GM21619 (cell line): ENCODE results near the gene SLC25A23.
"Not testable (repeated sequence)": the region's sequence is repeated elsewhere in the genome, so short reads cannot be mapped to it uniquely, and the experiment has no call there.

Source experiments
- ATAC-seq: cut with Tn5 transposase; IDR thresholded peaks from one replicate; pipeline ENCODE4 v1.9.1; 2021; ENCODE audit not compliant: unreplicated experiment

Gene SLC25A23

DNA sequence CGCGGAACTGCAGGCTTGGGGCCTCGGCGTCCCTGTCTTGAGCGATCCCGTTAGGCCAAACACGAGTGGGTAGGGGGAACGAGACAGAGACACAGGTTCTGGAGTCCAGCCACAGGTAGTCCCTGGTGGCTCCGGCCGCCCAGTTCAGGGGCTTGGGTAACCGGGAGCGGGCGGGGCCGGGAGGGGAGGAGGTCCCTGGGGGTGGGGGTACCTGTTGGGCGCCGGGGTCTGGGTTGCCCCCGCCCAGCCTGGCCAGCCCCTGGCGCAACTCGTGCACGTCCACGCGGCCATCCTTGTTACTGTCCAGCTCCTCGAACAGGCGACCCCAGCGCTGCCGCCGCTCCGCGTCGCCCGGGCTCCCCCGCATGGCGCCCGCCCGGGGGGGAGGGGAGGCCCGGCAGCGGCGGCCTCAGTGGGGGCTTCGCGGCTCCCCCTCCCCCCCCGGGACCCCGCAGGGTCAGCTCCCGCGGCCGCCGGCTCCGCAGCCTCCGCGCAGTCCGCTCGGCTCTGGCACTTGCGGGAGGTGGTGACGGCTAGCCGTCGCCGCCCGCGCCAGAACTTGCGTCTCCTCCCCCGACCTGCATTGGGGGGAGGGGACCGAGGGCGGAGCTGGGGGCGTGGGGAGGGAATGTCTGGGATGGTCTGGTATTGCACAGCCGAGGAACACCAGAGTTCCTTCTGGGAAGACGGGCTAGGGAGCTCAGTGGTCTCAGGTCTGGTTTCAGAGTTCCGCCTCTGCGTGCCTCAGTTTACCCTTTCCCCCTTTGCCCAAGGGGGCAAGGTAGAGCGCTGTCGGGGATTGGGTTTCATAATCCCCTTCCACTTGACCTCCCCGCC lies at the start of gene SLC25A23:
Gene SLC25A23, minus strand, starts transcription at position 531 of the 837 bp plus-strand sequence. Its CDS starts 164 bp downstream, at position 367.
- peak; percentile 16 for ATAC-seq

DNA sequence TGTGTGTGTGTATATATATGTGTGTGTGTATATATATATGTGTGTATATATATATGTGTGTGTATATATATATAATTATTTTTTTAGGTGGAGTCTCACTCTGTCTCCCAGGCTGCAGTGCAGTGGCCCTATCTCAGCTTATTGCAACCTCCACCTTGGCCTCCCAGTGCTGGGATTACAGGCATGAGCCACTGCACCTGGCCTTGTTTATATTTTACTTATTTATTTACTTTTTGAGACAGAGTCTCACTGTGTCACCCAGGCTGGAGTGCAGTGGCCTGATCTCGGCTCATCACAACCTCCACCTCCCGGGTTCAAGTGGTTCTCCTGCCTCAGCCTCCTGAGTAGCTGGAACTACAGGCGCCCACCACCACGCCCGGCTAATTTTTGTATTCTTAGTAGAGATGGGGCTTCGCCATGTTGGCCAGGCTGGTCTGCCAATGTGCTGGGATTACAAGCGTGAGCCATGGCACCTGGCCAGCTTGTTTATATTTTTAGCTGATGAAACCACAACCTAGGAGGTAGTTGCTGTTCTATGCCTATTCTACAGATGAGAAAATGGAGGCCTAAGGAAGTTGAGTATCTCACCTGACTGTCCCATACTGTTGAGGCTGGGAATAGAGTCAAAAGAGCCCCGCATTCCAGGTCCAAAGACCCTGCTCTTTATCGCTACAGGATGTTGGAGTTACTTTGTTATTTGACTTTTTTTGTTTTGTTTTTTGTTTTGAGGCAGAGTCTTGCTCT lies 48.6 kb upstream of the SLC25A23 start:
- not testable (repeated sequence) for ATAC-seq

DNA sequence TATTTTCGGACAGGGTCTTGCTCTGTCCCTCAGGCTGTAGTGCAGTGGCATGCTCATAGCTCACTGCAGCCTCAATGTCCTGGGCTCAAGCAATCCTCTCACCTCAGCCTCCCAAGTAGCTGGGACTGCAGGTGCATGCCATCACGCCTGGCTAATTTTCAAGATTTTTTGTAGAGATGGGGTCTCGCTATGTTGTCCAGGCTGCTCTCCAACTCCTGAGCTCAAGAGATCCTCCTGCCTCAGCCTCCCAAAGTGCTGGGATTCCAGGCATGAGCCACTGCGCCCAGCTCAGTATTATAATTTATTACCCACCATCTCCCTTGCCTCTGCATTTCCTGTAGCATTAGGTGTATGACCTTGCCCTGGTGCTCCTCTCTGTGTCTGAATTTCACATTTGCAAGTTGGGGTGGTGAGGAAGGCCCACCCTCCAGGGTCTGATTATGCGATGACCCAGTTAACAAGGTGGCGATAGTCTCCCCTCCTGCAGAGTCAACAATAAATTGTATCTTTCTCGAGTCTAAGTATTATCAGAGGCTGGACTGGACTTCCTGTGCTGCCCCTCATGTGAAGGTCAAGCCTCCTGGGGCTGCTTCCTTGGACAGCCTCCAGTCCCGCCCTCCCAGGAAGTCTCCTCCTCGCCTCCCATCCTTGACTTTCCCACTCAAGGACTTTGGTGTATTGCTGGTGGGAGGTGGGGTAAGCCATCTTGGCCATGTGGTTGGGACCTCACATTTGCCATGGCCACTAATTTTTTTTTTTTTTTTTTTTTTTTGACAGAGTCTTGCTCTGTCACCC lies 44.0 kb upstream of the SLC25A23 start:
- ATAC-seq: no peak

DNA sequence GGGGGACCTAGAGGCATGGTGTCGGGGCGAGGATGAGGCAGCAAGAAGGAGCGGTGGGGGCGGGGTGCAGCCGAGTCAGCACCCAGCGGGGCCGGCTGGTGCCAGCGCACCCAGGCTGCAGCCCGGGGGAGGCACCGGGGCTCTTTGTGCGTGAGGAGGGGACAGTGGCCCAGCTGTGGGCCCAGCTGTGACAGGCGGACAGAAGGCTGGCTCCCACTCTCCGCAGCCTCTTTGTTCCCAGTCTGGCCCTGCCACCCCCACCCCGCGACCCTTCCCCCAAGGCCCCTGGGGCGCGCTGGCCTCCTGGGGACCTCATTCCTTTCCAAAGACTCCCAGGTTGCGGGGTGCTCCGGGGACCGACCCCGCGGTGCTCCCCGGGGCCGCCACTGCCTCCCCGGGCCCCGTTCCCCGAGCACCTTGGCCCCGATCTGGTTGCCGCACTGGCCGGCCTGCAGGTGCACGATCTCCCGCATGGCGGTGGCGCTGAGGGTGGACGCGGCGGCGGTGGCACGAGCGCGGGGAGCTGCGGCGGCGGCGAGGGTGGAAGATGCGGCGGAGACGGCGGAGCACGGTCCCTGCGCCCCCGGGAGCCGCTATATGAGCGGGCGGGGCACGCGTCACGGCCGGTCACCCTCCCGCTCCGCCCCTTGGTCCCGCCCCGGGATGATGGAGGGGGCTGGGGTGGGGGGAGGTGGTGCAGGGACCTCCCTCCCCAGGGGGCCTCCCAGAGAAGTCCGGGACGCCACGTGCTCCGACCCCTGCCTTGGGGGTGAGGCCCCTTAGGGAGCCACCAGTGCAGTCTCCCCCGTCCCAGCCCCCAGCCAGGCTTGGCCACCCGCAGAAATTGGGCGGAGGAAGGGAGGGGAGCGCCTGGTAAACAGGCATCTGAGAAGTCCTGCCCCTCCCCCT lies 42.4 kb upstream of the SLC25A23 start, which contains the start of gene TUBB4A:
Gene TUBB4A, minus strand, starts transcription at position 570 of the 909 bp plus-strand sequence. Its CDS starts 97 bp downstream, at position 473.
- no peak for ATAC-seq

DNA sequence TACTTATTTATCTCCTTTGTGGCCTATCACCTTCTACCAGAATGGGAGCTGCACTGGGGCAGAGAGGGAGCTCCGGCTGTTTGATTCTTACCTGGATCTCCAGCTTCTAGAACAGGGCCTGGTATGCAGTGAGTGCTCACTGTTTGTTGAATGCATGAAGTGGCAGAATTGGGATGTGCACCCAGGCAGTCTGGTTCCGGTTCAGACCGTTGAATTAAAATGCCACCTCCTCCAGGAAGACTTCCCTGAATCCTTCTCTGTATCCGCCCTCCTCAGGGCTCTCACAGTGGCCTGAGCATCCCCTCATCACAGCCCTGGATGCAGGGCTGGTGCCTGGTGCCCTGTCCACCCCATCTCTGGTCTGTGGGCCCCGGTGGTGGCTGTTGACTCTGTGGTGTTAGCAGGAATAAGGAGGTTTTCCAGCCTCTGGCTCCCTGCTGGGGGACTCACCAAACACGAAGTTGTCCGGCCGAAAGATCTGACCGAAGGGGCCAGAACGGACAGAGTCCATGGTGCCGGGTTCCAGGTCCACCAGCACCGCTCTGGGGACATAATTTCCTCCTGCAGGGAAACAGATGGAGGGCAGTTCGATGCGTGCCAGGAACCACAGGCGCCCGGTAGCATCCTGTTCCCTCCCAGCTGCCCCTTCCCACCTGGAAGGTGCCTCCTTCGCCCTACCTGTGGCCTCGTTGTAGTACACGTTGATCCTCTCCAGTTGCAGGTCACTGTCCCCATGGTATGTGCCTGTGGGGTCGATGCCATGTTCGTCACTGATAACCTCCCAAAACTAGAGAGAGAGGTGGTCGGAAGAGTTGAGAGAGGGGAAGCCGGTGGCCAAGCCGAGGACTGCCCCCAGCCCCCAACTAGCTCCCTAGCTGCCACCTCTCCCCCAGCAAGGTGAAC lies 41.5 kb upstream of the SLC25A23 start:
- ATAC-seq: no peak

DNA sequence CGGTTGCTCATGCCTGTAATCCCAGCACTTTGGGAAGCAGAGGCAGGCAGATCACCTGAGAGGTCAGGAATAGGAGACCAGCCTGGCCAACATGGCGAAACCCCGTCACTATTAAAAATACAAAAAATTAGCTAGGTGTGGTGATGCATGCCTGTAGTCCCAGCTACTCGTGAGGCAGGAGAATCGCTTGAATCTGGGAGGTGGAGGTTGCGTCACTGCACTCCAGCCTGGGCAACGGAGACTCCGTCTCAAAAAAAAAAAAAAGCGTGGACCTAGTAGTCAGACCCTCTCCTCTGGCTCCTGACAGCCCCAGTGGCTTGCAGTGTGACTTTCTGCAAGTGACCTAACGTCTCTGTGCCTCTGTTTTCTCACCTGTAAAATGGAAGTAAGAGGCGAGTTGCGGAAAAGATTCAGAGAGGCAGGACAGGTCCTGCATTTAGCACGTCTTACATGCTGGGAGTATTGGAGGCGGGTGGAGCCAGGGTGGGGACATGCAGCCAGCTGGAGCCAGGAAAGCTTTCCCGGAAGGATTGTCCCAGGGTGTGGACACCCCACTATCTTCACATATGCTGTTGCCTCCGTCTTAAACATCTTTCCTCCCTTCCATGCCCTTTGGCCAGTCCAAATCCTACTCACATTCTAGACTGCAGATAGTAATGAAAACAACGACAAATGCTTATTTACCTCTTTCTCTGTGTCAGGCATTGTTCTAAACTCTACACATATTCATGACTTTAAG lies 39.6 kb upstream of the SLC25A23 start:
- ATAC-seq: no peak

DNA sequence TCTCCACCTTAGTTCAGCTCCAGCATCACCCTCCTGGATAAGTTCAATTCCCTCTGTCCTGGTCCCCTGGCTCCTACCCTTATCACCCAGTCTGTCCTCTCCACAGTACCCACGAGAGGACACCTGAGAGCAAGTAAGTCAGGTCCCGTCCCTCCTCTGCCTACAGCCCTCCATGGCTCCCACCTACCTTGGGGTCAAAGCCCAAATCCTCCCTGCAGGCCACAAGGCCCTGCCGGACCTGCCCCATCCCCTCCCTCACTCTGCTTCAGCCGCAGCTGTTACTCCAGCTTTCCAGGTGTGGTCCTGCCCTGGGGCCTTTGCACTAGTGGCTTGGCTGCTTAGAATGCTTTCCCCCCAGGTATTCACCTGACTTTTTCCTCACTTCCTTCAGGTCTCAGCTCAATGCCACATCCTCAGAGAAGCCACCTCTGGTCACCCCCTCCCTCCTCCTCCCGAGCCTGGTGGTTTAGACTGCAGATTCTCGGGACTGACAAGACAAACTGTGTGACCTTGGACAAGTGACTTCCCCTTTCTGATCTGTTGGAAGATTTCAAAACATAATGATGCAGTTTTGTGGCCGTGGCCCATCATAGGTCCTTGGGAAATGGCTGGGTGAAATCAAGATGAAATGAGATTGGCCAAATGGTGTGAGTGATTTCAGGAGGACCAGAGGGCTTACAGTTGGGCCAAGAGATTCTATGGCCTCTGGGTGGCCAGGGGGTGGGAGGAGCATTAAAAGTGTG lies 38.9 kb upstream of the SLC25A23 start:
- ATAC-seq: no peak

DNA sequence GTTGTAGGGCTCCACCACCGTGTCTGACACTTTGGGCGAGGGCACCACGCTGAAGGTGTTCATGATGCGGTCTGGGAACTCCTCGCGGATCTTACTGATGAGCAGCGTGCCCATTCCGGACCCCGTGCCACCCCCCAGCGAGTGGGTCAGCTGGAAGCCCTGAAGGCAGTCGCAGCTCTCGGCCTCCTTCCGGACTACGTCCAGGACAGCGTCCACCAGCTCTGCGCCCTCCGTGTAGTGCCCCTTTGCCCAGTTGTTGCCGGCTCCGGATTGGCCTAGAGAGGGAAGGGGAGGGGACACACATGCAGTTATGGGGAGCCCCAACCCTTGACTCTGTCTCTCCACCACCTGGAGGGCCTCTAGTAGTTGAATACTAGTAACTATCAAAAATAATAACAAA lies 36.4 kb upstream of the SLC25A23 start:
- no peak for ATAC-seq

DNA sequence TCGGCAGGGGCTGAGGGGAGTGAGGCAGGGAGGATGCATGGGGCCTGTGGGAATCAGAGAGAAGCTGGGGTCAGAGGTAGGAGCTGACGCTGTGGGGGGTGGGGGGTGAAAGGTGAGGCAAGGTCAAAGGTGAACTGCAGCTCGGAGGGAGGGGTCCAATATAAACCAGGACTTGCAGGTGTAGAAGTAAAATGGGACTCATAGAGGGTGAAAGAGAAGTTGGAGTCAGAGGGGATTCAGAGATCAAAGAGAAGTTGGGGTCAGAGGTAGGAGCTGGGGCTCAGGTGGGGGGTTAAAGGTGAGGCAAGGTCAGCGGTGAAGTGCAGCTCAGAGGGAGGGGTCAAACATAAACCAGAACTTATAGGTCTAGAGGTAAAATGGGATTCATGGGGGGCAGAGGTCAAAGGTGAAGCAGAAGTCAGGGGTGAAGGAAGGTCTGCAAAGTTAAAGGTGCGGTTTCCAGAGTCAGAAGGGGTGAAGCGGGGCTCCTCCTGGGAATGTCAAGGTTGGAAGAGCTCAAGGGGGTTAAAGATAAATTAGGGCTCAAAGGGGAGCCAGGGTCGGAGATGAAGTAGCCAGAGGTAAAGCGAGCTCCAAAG lies 34.9 kb upstream of the SLC25A23 start:
- no peak for ATAC-seq

DNA sequence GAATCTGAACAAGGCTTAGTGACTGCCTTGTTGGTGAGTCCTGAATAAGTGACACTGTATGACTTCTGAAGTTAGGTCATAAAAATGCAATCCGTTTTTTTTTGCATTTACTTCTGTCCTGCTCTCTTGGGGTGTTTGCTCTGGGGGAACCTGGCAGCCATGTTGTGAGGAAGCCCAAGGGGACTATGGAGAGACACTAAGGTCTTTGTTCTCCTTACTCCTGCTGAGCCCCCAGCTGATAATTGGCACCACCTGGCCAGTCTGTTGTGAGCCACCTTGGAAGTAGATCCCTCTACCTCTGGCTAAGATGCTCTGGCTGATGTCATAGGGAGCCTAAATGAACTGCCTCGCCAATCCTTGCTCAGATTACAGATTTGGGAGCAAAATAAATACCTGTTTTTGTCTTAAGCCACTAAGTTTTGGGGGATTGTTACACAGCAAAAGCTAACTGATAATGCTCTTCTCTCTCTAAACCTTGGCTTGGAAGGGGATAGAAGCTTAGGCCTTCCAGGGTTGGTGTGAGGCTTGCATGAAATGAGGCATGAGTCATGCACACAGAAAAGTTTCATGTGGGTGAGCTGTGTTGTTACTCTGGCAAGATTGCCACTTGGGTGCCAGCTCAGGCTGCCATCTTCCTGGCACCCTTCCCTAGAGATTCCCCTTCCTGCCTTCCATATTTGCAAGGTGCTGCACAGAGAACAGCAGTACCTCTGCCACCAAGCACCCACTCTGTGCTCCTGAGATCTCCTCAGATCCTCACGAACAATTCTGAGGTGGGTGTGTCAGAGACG lies 32.4 kb upstream of the SLC25A23 start:
- no peak for ATAC-seq

DNA sequence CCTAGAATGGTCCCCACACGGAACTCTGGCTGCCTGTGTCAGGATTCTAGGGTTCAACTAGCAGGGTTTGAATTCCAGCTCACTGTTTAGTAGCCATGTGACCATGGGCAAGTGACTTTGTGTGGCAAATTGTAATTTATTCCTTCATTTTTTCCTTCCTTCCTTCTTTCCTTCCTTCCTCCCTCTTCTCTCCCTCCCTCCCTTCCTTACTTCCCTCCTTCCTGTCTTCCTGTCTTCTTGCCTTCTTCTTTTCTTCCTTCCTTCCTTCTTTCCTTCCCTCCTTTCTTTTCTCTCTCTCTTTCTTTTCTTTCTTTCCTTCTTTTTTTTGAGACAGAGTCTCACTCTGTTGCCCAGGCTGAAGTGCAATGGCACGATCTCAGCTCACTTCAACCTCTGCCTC lies 30.5 kb upstream of the SLC25A23 start:
- no peak for ATAC-seq

DNA sequence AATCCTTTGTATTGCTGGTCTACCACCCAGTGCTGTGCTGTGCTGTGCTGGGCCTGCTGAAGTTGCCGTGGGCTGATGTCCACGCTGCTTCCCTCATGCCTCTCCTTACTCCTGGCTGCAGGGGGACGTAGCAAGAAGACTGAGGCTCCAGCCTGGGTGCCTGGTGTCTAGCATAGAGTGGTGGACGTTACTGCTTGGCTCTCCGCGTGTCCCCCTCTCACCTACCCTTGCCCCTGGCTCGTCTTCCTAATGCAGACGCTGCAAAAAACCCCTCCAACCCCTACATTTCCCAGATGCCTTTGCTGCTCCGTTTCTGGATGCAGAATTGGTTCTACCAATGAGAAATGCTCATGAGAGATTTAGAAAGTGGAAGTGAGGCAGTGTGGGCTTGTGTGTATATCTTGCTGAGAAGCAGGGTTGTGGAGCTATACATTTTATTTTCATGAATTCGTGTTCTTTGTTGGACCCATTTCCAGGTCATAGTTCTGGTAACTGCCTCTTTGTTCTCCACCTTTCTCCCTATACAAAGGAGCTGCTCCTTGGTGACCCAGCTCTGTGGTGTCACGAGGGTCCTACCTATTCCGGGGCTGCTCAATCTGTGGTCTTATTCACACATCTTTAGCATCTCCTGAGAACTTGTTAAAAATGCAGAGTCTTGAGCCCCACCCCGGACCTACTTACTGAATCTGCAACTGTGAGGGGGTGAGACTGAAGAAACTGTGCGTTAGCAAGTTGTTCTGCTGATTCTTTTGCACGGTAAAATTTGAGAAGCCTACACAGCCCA lies 29.9 kb upstream of the SLC25A23 start:
- no peak for ATAC-seq

DNA sequence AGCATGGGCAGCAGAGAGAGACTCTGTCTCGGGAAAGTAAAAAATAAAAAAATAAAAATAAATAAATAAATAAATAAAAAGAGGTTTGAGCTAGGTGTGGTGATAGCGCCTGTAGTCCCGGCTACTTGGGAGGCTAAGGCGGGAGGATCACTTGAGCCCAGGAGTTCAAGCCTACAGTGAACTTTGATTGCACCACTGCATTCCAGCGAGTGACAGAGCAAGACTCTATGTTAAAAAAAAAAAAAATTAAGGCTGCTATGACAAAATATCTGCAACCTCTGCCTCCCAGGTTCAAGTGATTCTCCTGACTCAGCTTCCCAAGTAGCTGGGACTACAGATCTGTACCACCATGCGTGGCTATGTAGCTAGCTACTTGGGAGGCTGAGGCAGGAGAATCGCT lies 25.2 kb upstream of the SLC25A23 start:
- no peak for ATAC-seq

DNA sequence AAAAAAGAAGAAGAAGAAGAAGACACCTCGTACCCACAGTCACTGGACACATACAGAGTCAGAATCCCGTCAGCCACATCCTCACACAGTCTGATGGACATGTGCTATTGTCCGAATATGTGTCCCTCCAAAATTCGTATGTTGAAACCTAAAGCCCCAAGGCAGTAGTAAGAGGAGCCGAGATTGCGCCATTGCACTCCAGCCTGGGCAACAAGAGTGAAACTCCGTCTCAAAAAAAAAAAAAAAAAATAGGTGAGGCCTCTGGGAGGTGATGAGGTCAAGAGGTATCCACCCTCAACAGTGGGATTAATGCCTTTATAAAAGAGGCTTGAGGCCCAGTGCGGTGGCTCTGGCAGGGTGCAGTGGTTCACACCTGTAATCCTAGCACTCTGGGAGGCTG lies 24.6 kb upstream of the SLC25A23 start:
- ATAC-seq: no peak

DNA sequence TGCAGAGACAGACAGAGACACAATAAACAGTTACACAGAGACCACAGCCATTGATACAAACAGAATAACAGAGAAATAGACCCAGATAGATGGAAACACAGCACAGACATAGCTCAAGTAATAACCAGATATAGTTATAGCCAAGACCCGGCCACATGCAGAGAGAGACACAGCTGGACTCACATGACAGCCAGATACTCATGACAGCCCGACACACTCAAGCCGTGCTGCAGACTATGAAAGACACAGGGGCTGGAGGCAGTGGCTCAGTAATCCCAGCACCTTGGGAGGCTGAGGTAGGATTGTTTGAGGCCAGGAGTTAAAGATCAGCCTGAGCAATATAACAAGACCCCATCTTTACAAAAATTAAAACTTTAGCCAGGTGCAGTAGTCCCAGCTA lies 23.6 kb upstream of the SLC25A23 start:
- no peak for ATAC-seq

DNA sequence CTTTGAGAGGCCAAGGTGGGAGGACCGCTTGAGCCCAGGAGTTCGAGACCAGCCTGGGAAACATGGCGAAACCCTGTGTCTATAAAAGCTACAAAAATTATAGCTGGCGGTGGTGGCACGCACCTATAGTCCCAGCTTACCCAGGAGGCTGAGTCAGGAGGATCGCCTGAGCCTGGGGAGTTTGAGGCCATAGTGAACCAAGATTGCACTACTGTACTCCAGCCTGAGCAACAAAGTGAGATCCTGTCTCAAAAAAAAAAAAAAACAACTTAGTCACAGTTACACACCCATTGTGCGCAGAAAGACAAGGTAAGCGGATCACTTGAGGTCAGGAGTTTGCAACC lies 22.7 kb upstream of the SLC25A23 start:
- no peak for ATAC-seq
